HEK293 (cell line): Measurements from ENCODE around the gene FAM32A.

Experiments used
- BCL11B ChIP-seq: fragments of 450-650 bp; formaldehyde crosslinking; IDR thresholded peaks from 2 replicates; pipeline ENCODE4 v1.5.1; 2016; ENCODE audit warnings: low read depth, missing biosample characterization, missing genetic modification characterization
- EGR2 ChIP-seq: fragments of 450-650 bp; formaldehyde crosslinking; IDR thresholded peaks from 2 replicates; pipeline ENCODE4 v1.5.1; 2016; ENCODE audit warnings: low read depth, missing biosample characterization, missing genetic modification characterization
- HOXC10 ChIP-seq: sonication (generic); formaldehyde crosslinking; IDR thresholded peaks from 2 replicates; pipeline ENCODE4 v1.8.1; 2023; ENCODE audit warnings: mild to moderate bottlenecking, missing genetic modification reagents
- INSM2 ChIP-seq: fragments of 450-650 bp; formaldehyde crosslinking; IDR thresholded peaks from 2 replicates; pipeline ENCODE4 v1.5.1; 2016; ENCODE audit warnings: missing biosample characterization, missing genetic modification characterization
- SALL2 ChIP-seq: fragments of 450-650 bp; formaldehyde crosslinking; IDR thresholded peaks from 2 replicates; pipeline ENCODE4 v1.5.0; 2017; ENCODE audit warnings: missing biosample characterization, mild to moderate bottlenecking, missing genetic modification characterization, borderline replicate concordance
- SP2 ChIP-seq: fragments of 450-650 bp; formaldehyde crosslinking; IDR thresholded peaks from 2 replicates; pipeline ENCODE4 v1.5.1; 2016; ENCODE audit warnings: missing biosample characterization, missing genetic modification characterization
- SP3 ChIP-seq: fragments of 450-650 bp; formaldehyde crosslinking; IDR thresholded peaks from 2 replicates; pipeline ENCODE4 v1.5.1; 2016; ENCODE audit warnings: missing biosample characterization, missing genetic modification characterization
- SP7 ChIP-seq: fragments of 450-650 bp; formaldehyde crosslinking; IDR thresholded peaks from 2 replicates; pipeline ENCODE4 v1.5.1; 2016; ENCODE audit warnings: missing biosample characterization, missing genetic modification characterization
- ZBTB20 ChIP-seq: fragments of 450-650 bp; formaldehyde crosslinking; IDR thresholded peaks from 2 replicates; pipeline ENCODE4 v1.5.1; 2016; ENCODE audit warnings: missing biosample characterization, missing genetic modification characterization
- ZBTB26 ChIP-seq: fragments of 450-650 bp; formaldehyde crosslinking; optimal IDR thresholded peaks from 2 replicates; pipeline ENCODE3; 2016; ENCODE audit warnings: missing biosample characterization, mild to moderate bottlenecking, missing genetic modification characterization
- ZFP3 ChIP-seq: fragments of 450-650 bp; formaldehyde crosslinking; IDR thresholded peaks from 2 replicates; pipeline ENCODE4 v1.5.1; 2016; ENCODE audit warnings: low read depth, missing biosample characterization, missing genetic modification characterization
- ZFP41 ChIP-seq: fragments of 450-650 bp; formaldehyde crosslinking; IDR thresholded peaks from 2 replicates; pipeline ENCODE4 v1.5.1; 2016; ENCODE audit warnings: missing biosample characterization, missing genetic modification characterization, borderline replicate concordance
- ZNF133 ChIP-seq: fragments of 450-650 bp; formaldehyde crosslinking; IDR thresholded peaks from 2 replicates; pipeline ENCODE4 v1.5.1; 2016; ENCODE audit warnings: missing biosample characterization, missing genetic modification characterization
- ZNF24 ChIP-seq: fragments of 450-650 bp; formaldehyde crosslinking; IDR thresholded peaks from 2 replicates; pipeline ENCODE4 v1.5.1; 2016; ENCODE audit warnings: missing biosample characterization, missing genetic modification characterization
- ZNF280C ChIP-seq: fragments of 450-650 bp; formaldehyde crosslinking; IDR thresholded peaks from 2 replicates; pipeline ENCODE4 v1.5.1; 2016; ENCODE audit warnings: missing biosample characterization, missing genetic modification characterization
- ZNF302 ChIP-seq: fragments of 450-650 bp; formaldehyde crosslinking; IDR thresholded peaks from 2 replicates; pipeline ENCODE4 v1.5.1; 2016; ENCODE audit warnings: missing biosample characterization, missing genetic modification characterization, low read depth
- ZNF350 ChIP-seq: fragments of 450-650 bp; formaldehyde crosslinking; IDR thresholded peaks from 2 replicates; pipeline ENCODE4 v1.5.0; 2017; ENCODE audit warnings: missing biosample characterization, mild to moderate bottlenecking, missing genetic modification characterization
- ZNF354C ChIP-seq: fragments of 450-650 bp; formaldehyde crosslinking; IDR thresholded peaks from 2 replicates; pipeline ENCODE4 v1.5.1; 2016; ENCODE audit warnings: missing biosample characterization, missing genetic modification characterization, low read depth, borderline replicate concordance
- ZNF394 ChIP-seq: fragments of 450-650 bp; formaldehyde crosslinking; IDR thresholded peaks from 2 replicates; pipeline ENCODE4 v1.5.1; 2016; ENCODE audit warnings: missing biosample characterization, missing genetic modification characterization, mild to moderate bottlenecking, moderate library complexity, borderline replicate concordance
- ZNF423 ChIP-seq: fragments of 450-650 bp; formaldehyde crosslinking; IDR thresholded peaks from 2 replicates; pipeline ENCODE4 v1.5.1; 2016; ENCODE audit warnings: missing biosample characterization, missing genetic modification characterization
- ZNF521 ChIP-seq: fragments of 450-650 bp; formaldehyde crosslinking; IDR thresholded peaks from 2 replicates; pipeline ENCODE4 v1.5.1; 2017; ENCODE audit warnings: missing biosample characterization, mild to moderate bottlenecking, missing genetic modification characterization
- ZNF529 ChIP-seq: fragments of 450-650 bp; formaldehyde crosslinking; IDR thresholded peaks from 2 replicates; pipeline ENCODE4 v1.5.1; 2017; ENCODE audit warnings: missing genetic modification characterization, missing biosample characterization; ENCODE audit not compliant: insufficient replicate concordance
- ZNF544 ChIP-seq: fragments of 450-650 bp; formaldehyde crosslinking; IDR thresholded peaks from 2 replicates; pipeline ENCODE4 v1.5.0; 2017; ENCODE audit warnings: missing biosample characterization, missing genetic modification characterization
- ZNF548 ChIP-seq: fragments of 450-650 bp; formaldehyde crosslinking; IDR thresholded peaks from 2 replicates; pipeline ENCODE4 v1.5.1; 2016; ENCODE audit warnings: missing biosample characterization, missing genetic modification characterization
- ZNF585B ChIP-seq: fragments of 450-650 bp; formaldehyde crosslinking; IDR thresholded peaks from 2 replicates; pipeline ENCODE4 v1.5.1; 2016; ENCODE audit warnings: missing biosample characterization, missing genetic modification characterization
- ZNF654 ChIP-seq: fragments of 450-650 bp; formaldehyde crosslinking; IDR thresholded peaks from 2 replicates; pipeline ENCODE4 v1.5.1; 2016; ENCODE audit warnings: low read depth, missing biosample characterization, missing genetic modification characterization
- ZNF768 ChIP-seq: fragments of 450-650 bp; formaldehyde crosslinking; IDR thresholded peaks from 2 replicates; pipeline ENCODE4 v1.5.1; 2018; ENCODE audit warnings: missing biosample characterization, mild to moderate bottlenecking, missing genetic modification characterization
- ZNF777 ChIP-seq: fragments of 450-650 bp; formaldehyde crosslinking; IDR thresholded peaks from 2 replicates; pipeline ENCODE4 v1.5.1; 2017; ENCODE audit warnings: missing biosample characterization, missing genetic modification characterization, borderline replicate concordance
- ZXDB ChIP-seq: fragments of 450-650 bp; formaldehyde crosslinking; IDR thresholded peaks from 2 replicates; pipeline ENCODE4 v1.5.1; 2016; ENCODE audit warnings: missing biosample characterization, missing genetic modification characterization
- TF ChIP-seq, protein P1 (sequence below): fragments of 450-650 bp; formaldehyde crosslinking; IDR thresholded peaks from 2 replicates; pipeline ENCODE4 v1.5.1; 2016; ENCODE audit warnings: missing biosample characterization, missing genetic modification characterization
- TF ChIP-seq, protein P2 (sequence below): fragments of 450-650 bp; formaldehyde crosslinking; IDR thresholded peaks from 2 replicates; pipeline ENCODE4 v1.5.1; 2016; ENCODE audit warnings: missing biosample characterization, missing genetic modification characterization

FAM32A gene

DNA sequence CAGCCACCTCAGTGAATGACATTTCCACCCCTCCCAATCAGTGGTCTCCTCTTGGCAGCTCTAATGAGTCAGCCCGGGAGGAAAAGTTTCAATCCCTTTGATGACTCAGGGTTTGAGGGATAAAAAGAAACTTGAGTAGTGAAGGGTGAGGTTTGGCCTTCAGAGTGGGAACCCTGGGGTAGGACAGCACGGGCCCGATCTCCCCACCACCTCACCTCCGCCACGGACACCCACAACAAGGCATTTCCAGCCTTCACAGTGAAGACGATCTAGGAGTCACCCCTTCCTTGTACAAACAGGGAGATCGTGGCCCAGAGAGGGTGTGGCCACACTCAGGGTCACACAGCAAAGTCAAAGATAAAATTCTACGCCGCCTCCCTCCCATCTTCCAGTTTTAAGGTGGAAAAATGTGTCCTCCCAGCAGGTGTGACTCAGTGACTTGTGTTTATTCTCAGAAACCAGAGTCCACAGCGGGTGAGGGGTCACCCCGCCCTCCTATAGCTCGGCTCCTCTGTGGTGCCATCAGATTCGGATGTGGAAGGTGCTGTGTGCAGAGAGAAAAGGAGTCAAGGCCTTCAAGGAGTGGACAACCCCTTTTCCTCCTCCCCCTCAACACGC lies 24.2 kb upstream of the FAM32A start (continued):
- TF ChIP-seq BCL11B (no peak), ZNF24 (peak; percentile 66; the same call in 1 of the 2 replicates), ZNF777 (tag by site-specific recombination) (no peak), ZNF548 (tag by site-specific recombination) (no peak), ZNF423 (tag by site-specific recombination) (no peak), ZNF654 (tag by site-specific recombination) (no peak), ZNF354C (tag by site-specific recombination) (no peak), ZNF302 (tag by site-specific recombination) (no peak), ZNF133 (no peak), ZNF529 (tag by site-specific recombination) (no peak), SP3 (tag by site-specific recombination) (no peak), ZFP3 (no peak), SALL2 (tag by site-specific recombination) (no peak), ZXDB (tag by site-specific recombination) (no peak), ZNF768 (tag by site-specific recombination) (peak; percentile 97), ZNF350 (tag by site-specific recombination) (no peak), ZNF585B (tag by site-specific recombination) (no peak), SP2 (tag by site-specific recombination) (no peak), ZFP41 (tag by site-specific recombination) (no peak), SP7 (peak; percentile 78), ZNF544 (tag by site-specific recombination) (no peak), ZBTB26 (tag by site-specific recombination) (no peak), INSM2 (tag by site-specific recombination) (no peak), EGR2 (tag by site-specific recombination) (no peak), ZBTB20 (tag by site-specific recombination) (no peak), ZNF394 (no peak), ZNF521 (tag by site-specific recombination) (no peak), ZNF280C (no peak), HOXC10 (no peak)
- TF ChIP-seq, protein P1, sequence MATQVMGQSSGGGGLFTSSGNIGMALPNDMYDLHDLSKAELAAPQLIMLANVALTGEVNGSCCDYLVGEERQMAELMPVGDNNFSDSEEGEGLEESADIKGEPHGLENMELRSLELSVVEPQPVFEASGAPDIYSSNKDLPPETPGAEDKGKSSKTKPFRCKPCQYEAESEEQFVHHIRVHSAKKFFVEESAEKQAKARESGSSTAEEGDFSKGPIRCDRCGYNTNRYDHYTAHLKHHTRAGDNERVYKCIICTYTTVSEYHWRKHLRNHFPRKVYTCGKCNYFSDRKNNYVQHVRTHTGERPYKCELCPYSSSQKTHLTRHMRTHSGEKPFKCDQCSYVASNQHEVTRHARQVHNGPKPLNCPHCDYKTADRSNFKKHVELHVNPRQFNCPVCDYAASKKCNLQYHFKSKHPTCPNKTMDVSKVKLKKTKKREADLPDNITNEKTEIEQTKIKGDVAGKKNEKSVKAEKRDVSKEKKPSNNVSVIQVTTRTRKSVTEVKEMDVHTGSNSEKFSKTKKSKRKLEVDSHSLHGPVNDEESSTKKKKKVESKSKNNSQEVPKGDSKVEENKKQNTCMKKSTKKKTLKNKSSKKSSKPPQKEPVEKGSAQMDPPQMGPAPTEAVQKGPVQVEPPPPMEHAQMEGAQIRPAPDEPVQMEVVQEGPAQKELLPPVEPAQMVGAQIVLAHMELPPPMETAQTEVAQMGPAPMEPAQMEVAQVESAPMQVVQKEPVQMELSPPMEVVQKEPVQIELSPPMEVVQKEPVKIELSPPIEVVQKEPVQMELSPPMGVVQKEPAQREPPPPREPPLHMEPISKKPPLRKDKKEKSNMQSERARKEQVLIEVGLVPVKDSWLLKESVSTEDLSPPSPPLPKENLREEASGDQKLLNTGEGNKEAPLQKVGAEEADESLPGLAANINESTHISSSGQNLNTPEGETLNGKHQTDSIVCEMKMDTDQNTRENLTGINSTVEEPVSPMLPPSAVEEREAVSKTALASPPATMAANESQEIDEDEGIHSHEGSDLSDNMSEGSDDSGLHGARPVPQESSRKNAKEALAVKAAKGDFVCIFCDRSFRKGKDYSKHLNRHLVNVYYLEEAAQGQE (tag by site-specific recombination) = no peak
- TF ChIP-seq, protein P2, sequence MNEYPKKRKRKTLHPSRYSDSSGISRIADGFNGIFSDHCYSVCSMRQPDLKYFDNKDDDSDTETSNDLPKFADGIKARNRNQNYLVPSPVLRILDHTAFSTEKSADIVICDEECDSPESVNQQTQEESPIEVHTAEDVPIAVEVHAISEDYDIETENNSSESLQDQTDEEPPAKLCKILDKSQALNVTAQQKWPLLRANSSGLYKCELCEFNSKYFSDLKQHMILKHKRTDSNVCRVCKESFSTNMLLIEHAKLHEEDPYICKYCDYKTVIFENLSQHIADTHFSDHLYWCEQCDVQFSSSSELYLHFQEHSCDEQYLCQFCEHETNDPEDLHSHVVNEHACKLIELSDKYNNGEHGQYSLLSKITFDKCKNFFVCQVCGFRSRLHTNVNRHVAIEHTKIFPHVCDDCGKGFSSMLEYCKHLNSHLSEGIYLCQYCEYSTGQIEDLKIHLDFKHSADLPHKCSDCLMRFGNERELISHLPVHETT (tag by site-specific recombination) = 0 out of 2 replicates have a peak, but pooled peaks have one; percentile 28
